HG03196 (cell line): ENCODE measurements around the gene PM20D2.

Source experiments
- ATAC-seq: cut with Tn5 transposase; IDR thresholded peaks from one replicate; pipeline ENCODE4 v1.9.1; 2021; ENCODE audit not compliant: unreplicated experiment

The PM20D2 gene

GRCh38 chr6:89199579-89199978 is 53.7 kb downstream of the PM20D2 start:
- ATAC-seq, result no peak

GRCh38 chr6:89200706-89201215 is 54.9 kb downstream of the PM20D2 start:
- ATAC-seq, result no peak

GRCh38 chr6:89204096-89204495 is 58.2 kb downstream of the PM20D2 start:
- no peak for ATAC-seq

GRCh38 chr6:89205819-89206218 is 60.0 kb downstream of the PM20D2 start:
- ATAC-seq, result no peak

GRCh38 chr6:89208551-89208950 is 62.7 kb downstream of the PM20D2 start:
- no peak for ATAC-seq

- ATAC-seq, result no peak
These were observed 63.6 kb downstream of the PM20D2 start for GRCh38 chr6:89209457-89209856.

GRCh38 chr6:89212472-89212871 is 66.6 kb downstream of the PM20D2 start:
- no peak for ATAC-seq

- no peak for ATAC-seq
These were observed 68.3 kb downstream of the PM20D2 start for GRCh38 chr6:89214197-89214596.
